HT-29 (cell line): ENCODE measurements around the gene ADAM33. TPM values are rescaled to one million over a fixed set of nuclear protein-coding genes. Genes with fewer than 3 reads are reported as not detected.

ENCODE experiments used
- DNase-seq: peaks from one replicate; pipeline ENCODE4 v3.0.0-alpha.2; 2015; ENCODE audit warnings: low spot score
- total RNA-seq: library from RNA; depleted of rRNA; stranded (reverse); fragments of >200 nt; shearing (Covaris generic); gene quantifications from 2 replicates; pipeline ENCODE4 v1.2.3, GENCODE V29; 2014

Gene ADAM33
- total RNA-seq, 1 experiment from 2014 or later, result not detected

- no peak for DNase-seq
Observed at GRCh38 chr20:3669710-3670367, 12.0 kb downstream of the ADAM33 start.

GRCh38 chr20:3667434-3668037 is 14.3 kb downstream of the ADAM33 start:
- DNase-seq, result no peak

GRCh38 chr20:3663858-3664257 is 18.0 kb downstream of the ADAM33 start:
- DNase-seq, result no peak

GRCh38 chr20:3663031-3663701 is 18.6 kb downstream of the ADAM33 start, which contains the start of gene GFRA4:
Gene GFRA4, minus strand, starts transcription at chr20:3663399. Its CDS starts 0 bp downstream, at chr20:3663399.
- DNase-seq, result no peak

GRCh38 chr20:3661814-3662665 is 19.8 kb downstream of the ADAM33 start:
- DNase-seq, result no peak

- no peak for DNase-seq
Observed at GRCh38 chr20:3661060-3661813, 20.6 kb downstream of the ADAM33 start.

- DNase-seq, result no peak
Observed at GRCh38 chr20:3660262-3661059, 21.3 kb downstream of the ADAM33 start.

- no peak for DNase-seq
Observed at GRCh38 chr20:3659492-3660261, 22.1 kb downstream of the ADAM33 start.

GRCh38 chr20:3658716-3659491 is 22.9 kb downstream of the ADAM33 start:
- no peak for DNase-seq

- no peak for DNase-seq
Observed at GRCh38 chr20:3658019-3658715, 23.6 kb downstream of the ADAM33 start.

GRCh38 chr20:3655131-3655405 is 26.7 kb downstream of the ADAM33 start:
- DNase-seq, result no peak

- DNase-seq, result no peak
Observed at GRCh38 chr20:3654326-3655130, 27.3 kb downstream of the ADAM33 start.

- DNase-seq, result no peak
Observed at GRCh38 chr20:3653921-3654320, 27.9 kb downstream of the ADAM33 start.

GRCh38 chr20:3652676-3653596 is 28.9 kb downstream of the ADAM33 start:
- DNase-seq, result no peak

- no peak for DNase-seq
Observed at GRCh38 chr20:3652221-3652620, 29.6 kb downstream of the ADAM33 start.

- no peak for DNase-seq
Observed at GRCh38 chr20:3651204-3651962, 30.4 kb downstream of the ADAM33 start.
